ENCODE results near the gene RNF212B.
"Not testable (repeated sequence)": the region's sequence is repeated elsewhere in the genome, so short reads cannot be mapped to it uniquely, and the experiment has no call there.

Gene RNF212B

GRCh38 chr14:23237772-23238594, at the start of gene RNF212B:
Gene RNF212B, plus strand, starts transcription at chr14:23237936. Its CDS starts 2,410 bp downstream, at chr14:23240346.
- peak; percentile 77 for DNase-seq

- DNase-seq = no peak
Observed at GRCh38 chr14:23193432-23193831, 44.3 kb upstream of the RNF212B start.

DNA sequence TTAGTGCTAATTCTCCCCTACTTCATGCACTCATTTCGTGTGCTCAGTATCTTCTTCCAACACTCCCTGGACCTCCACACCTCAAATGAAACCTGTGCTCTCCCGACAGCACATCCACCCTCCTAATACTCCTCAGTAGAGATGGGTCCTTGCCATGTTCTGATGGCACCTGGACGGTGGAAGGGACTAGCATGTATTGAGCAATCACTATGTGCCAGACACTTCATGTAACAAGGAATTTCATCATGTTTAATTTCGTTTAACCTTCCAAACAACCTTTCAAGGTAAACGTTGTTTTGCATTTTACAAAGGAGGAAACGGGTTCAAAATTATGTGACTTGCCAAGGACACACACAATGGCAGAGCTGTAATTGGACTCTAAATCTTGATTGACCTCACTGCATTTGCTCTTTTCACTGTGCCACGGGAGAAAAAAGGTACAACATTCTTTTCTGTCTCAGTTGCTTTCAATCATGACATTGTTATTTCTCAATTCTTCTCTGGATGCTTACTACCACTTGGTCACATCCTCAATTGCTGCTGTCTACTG, 42.1 kb upstream of the RNF212B start:
- DNase-seq = no peak

- DNase-seq = not testable (repeated sequence)
Observed at GRCh38 chr14:23196487-23196886, 41.2 kb upstream of the RNF212B start.

GRCh38 chr14:23199141-23199540, 38.6 kb upstream of the RNF212B start:
- not testable (repeated sequence) for DNase-seq

- DNase-seq = no peak
Observed at GRCh38 chr14:23202001-23202400, 35.7 kb upstream of the RNF212B start.

GRCh38 chr14:23206422-23207145, 31.2 kb upstream of the RNF212B start:
- no peak for DNase-seq

DNA sequence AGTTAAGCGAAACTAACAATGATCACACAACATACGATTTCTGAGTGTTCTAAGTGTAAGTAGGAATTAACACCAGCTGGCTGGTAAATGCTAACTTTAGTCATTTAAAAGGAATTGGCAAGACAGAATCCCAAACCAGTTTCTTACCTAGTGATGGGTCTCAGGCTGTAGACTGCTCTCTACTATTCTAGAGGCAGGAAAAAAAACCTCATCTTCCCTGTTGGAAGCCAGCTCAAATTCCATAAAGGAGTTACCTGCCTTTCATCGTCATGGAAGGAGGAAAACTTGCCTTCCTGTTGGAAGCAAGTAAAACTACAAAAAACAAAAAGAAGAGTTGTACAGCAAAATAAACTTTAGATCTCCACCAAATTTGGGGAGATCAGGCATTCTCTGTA, 30.6 kb upstream of the RNF212B start:
- no peak for DNase-seq

DNA sequence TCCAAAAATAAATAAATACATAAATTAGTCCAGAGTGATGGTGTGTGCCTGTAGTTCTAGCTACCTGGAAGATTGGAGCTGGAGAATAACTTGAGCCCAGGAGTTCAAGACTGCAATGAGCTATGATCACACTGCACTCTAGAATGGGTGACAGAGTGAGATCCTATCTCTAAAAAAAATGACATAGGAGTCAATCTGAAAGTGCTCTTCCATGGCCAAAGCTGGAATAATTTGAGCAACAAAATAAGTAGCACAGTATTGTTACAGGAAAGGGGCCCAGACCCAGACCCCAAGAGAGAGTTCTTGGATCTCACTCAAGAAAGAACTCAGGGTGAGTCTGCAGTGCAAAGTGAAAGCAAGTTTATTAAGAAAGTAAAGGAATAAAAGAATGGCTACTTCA, 29.4 kb upstream of the RNF212B start:
- no peak for DNase-seq

- no peak for DNase-seq
Observed at GRCh38 chr14:23209651-23210423, 27.9 kb upstream of the RNF212B start.

GRCh38 chr14:23215421-23215820, 22.3 kb upstream of the RNF212B start:
- no peak for DNase-seq

GRCh38 chr14:23217032-23218020, 20.4 kb upstream of the RNF212B start:
- no peak for DNase-seq

DNA sequence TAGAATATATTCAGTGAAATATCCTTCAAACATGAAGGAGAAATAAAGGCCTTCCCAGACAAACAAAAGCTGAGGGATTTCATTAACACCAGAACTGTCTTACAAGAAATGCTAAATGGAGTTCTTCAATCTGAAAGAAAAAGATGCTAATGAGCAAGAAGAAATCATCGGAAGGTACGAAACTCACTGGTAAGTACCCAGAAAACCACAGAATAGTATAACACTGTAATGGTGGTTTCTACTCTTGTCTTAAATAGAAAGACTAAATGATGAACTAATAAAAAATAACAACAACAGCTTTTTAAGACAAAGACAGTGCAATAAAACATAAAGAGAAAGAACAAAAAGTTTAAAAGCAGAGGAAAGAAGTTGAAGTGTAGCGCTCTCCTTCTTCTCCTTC, 18.7 kb upstream of the RNF212B start:
- DNase-seq = no peak

GRCh38 chr14:23224958-23225357, 12.8 kb upstream of the RNF212B start:
- not testable (repeated sequence) for DNase-seq

DNA sequence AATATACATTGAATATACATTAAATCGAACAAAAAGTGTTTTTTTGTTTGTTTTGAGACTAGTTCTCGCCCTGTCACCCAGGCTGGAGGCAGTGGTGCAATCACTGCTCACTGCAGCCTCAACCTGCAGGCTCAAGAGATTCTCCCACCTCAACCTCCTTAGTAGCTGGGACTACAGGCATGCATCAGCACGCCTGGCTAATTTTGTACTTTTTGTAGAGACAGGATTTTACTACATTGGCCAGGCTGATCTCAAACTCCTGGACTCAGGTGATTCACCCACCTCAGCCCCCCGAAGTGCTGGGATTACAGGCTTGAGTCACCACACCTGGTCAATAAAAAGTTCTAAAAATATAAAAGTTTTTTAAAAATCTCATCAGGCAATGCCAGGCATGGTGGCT, 10.2 kb upstream of the RNF212B start:
- no peak for DNase-seq

DNA sequence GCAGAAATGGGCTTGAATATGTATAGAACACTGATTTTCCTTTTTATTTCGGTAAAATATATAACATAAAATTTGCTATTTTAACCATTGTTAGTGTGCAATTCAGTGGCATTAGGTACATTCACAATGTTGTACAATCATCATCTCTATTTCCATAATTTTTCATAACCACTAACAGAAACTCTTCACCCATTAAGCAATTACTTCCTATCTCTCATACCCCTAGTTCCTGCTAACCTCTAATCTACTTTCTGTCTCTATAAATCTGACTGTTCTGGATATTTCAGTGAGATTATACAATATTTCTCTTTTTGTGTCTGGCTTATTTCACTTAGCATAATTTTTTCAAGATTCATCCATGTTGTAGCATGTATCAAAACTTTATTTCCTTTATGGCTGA, 8.9 kb upstream of the RNF212B start:
- DNase-seq = no peak

- DNase-seq = not testable (repeated sequence)
Observed at GRCh38 chr14:23232241-23232808, 5.4 kb upstream of the RNF212B start.

- no peak for DNase-seq
Observed at GRCh38 chr14:23240661-23241060, 2.9 kb downstream of the RNF212B start.

- DNase-seq = not testable (repeated sequence)
Observed at GRCh38 chr14:23241061-23241715, 3.5 kb downstream of the RNF212B start.

DNA sequence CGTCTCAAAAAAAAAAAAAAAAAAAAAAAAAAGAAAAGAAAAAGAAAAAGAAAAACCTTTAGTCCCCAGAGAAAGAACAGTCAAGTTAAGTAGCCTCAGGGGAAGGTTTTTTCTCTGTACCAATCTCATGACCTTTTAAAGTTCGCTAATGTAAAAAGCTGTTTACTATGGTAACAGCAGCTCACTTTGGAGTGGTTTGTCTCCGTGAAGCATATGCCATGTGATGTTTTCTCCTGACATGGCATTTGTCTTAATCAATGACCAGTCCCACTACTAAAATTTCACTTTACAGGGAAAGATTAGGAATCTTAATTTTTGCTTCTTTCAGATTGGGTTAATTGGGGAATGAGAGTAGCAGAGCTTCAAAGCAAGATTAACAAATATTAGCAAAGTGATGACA, 4.3 kb downstream of the RNF212B start:
- DNase-seq = no peak

- DNase-seq = no peak
Observed at GRCh38 chr14:23243066-23243465, 5.3 kb downstream of the RNF212B start.

Measured in NCI-H446 treated with DMSO at 0.1 percent for 48 hours (cell line).